Pulmonary artery endothelial cell (primary cell): ENCODE measurements around the gene GRM6. TPM values are rescaled to one million over a fixed set of nuclear protein-coding genes. Genes with fewer than 3 reads are reported as not detected.

ENCODE experiments used
- DNase-seq: peaks from one replicate; pipeline ENCODE4 v3.0.0-alpha.2; 2011; ENCODE audit warnings: low read depth, low spot score
- total RNA-seq: library from RNA; depleted of rRNA; stranded (reverse); fragments of >200 nt; gene quantifications from 2 replicates; pipeline ENCODE4 v1.2.3, GENCODE V29; 2014

GRM6 gene
- not detected in 2 replicates for total RNA-seq

- DNase-seq, result no peak
Measured at GRCh38 chr5:178994580-178995340, at the start of gene GRM6. GRM6 (minus strand) TSS chr5:178995320; CDS start chr5:178994944, 376 bp downstream.

DNA sequence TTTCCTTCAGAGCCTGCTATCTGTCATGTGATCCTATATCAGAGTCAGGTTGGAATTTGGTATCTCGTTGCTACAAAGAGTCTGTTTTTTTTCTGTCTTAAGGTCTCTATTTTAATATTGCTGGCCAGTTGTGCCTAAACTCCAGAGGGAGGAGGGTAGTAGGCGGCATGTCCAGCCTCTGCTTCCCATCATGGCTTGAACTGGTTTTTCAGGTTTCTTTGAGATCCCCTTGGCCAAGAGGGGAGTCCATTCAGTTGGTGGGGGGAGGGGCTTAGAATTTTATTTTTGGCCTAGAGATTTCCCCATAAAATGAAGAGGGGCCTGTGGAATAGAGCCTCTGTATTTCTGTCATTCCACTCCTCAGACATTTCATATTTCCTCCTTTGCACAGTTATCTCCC is 49.6 kb upstream of the GRM6 start:
- no peak for DNase-seq

DNA sequence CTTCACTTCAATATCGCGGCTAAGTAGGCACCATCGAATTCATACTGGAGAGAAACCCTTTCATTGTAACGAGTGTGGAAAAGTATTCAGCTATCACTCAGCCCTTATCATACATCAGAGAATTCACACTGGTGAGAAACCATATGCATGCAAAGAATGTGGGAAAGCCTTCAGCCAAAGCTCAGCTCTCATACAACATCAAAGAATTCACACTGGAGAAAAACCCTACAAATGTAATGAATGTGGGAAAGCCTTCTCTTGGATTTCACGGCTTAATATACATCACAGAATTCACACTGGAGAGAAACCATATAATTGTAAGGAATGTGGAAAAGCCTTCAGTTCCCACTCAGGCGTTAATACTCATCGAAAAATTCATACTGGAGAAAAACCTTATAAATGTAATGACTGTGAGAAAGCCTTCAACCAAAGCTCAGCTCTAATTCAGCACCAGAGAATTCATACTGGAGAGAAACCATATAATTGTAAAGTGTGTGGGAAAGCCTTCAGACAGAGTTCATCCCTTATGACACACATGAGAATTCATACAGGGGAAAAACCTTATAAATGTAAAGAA is 38.0 kb upstream of the GRM6 start:
- DNase-seq, result no peak

DNA sequence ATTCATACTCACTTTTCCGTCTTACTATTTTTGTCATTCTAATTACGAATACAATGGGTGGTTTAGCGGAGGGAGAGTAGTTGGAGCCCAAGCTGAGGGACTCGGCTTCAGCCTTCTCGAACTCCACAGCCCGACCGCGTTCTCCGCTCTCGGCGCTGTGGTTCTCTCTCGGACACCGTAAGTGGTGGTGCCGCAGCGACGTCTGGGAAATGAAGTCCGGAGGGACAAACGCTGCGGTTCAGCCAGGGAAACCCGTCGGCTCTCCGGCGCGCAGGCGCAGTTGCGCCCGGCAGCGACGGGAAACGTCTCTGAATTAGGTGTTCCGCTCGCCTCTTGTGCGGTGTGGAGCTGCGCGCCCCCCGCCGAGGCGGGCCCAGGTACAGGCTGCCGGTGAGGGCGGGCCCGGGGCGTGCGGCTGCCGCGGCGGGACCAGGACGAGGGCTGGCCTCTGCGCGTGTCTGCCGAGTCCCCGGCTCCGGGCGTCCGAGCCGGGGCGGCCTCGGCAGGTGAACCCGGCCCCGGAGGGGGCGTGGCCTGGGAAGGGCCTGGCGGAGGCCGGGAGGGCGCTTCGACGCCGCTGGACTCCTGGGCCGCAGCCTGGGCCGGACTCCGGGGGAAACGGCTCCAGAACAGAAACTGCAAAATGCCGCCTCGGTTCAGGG is 28.5 kb upstream of the GRM6 start, which contains the start of gene ZNF879:
Gene ZNF879, plus strand, starts transcription at position 277 of the 662 bp plus-strand sequence. CDS start 1,201 bp downstream, outside the sequence.
- peak; percentile 81 for DNase-seq

DNA sequence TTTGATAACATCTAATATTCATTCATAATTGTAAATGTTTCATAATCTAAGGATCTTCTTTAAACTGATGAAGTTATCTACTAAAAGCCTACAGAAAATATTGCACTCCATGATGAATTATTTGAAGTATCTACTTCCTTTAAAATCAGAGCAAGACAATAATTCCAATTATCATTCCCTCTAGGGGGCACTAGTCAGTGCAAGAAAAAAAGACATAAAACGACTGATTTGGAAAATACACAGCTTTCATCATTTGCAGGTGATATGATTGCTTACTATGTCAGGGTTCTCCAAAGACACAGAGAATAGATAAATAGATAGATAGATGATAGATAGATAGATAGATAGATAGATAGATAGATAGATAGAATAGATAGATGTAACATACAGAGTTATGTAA is 13.5 kb upstream of the GRM6 start:
- no peak for DNase-seq

DNA sequence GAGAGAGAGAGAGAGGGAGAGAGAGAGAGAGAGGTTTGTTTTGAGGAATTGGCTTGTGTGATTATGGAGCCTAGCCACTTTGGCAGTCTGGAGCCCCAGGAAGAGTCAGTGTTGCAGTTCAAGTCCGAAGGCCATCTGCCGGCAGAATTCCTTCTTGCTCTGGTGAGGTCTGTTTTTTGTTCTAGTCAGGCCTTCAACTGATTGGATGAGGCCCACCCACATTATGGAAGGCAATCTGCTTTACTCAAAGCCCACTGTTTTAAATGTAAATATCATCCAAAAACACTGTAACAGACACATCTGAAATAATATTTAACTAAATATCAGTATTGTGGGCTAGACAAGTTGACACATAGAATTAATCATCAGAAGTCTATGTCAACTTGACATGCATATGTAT is 11.4 kb upstream of the GRM6 start:
- DNase-seq, result no peak

GRCh38 chr5:178998441-178998840 is 3.3 kb upstream of the GRM6 start:
- DNase-seq, result no peak

DNA sequence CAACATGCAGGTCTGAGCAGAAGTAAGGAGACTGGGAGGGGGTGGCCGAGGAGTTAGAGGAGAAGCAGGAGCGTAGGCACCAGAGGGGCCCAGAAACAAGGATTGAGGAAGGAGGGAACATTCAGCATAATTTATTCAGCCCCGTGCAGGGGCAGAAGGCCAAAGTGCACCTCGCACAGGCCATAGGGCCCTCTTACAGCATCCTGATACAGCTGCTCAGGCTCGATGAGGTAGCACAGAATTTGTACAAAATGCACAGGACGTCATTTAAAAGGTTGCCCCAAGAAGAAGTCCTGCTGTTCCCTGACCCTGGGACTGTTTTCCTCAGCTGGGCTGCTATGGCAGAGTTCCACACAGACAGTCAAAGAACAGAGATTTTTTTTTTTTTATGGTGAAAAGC is 2.1 kb upstream of the GRM6 start:
- DNase-seq, result no peak

DNA sequence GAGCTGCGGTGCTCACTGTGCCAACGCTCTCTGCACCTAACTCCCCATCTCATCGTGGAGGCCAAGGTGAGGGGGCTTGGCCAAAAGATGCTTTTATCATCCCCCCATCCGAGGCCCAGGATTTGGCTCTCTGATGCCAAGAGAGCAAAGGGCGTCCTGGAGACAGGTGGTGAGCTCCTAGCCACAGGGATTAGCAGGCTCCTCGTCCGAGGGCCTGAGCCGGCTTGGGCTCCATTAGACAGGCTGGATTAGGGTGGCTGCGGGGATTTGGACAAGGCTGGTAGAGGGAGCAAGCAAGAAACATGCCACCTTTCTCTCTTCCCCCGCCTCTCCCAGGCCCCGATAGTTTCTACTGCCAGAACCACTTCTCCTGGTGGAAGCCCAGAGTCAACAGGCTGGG is 1.0 kb upstream of the GRM6 start:
- DNase-seq, result no peak

GRCh38 chr5:178995341-178995690 is 196 bp upstream of the GRM6 start:
- no peak for DNase-seq

GRCh38 chr5:178993955-178994579 is 1.1 kb downstream of the GRM6 start:
- no peak for DNase-seq

DNA sequence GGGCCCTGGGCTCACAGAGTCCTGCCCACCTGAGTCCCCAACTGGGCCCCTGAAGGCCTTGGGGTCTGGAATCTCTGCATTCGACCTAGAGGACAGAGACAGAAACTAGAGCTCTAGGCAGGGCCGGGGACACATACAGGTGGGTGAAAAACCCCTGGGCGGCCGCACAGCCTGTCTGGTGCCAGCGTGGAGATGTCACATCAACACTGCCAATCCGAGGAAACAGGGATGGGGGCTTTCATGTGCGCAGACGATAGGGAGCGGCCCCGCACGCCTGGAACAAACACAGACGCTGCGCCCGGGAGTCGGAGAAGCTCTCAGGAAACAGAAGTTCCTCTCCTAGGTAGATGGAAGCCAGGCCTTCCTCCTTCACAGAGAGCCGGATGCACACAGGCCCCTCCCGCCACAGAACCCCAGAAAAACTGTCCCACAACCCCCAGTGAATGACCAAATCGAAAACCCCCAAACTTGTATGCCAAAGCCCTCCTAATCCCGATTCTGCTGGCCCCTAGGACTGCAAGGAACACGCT is 1.8 kb downstream of the GRM6 start:
- no peak for DNase-seq

DNA sequence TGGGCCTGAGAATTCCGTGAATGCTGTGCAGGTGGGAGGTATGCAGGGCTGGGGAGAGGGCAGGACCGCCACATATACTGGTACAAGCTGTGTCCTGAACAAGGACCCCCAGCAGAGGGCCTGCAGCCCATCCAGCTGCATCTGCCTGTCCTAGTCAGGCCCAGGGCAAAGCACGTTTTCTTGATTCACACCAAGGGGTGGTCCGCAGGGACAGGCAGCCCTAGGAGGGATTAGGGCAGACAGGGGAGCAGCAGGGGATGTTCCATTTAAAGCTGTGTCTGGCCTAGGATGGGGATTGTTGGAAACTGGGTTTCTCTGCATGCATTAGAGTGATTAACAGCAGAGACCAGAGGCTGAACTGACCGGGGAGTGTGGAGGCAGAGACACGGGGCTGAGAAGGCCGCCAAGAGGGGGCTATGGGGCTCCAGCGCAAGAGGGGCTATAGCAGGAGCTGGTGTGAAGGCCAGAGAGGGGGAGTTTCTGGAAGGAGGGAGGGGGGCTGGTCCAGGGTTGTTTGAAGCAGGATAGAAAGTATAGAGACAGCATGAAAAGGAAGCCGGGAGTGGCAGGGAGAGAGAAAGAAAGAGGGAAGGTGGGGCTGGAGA is 2.7 kb downstream of the GRM6 start:
- no peak for DNase-seq

DNA sequence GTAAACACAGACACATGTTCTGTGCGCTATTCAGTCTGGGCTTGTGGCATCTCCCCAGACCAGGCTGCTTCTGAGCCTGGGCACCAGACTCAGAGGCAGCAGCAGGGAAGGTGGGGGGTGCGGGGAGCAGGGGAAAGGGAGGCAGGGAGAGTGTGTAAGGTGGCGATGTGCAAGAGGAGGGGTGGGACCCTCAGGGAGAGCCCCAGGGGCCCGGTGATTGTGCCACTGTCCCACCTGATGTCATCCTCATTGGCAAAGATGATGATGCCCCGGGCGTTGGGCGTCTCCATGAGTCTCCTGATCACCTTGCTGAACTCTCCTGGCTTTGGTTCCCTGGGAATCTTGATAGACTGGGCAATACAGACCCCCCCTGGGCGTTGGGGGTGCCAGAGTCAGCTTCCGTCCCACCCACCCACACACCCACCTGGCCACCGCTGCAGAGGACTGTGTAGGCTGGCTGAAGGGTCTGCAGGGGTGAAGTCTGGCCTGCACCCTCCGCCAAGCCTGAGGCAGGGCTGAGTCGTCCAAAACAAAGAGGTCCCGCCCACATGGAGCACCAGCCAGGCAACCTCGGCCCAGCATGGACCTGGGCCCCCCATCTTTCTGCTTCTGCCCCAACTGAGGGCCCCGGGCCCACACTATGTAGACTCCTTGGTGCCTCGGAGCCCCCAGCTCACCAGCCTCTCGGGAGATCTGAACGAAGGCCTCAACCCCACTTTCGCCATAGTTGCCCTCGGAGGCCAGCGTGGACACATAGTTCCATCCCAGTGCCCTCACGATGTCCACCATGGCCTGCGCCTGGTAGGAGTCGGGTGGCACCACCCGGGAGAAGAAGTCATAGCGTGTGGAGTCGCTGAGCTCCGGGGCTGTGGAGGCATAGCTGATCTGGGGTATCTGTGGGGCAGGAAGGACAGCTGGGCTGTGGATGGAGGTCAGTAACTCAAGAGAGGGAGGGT is 3.7 kb downstream of the GRM6 start:
- DNase-seq, result no peak

DNA sequence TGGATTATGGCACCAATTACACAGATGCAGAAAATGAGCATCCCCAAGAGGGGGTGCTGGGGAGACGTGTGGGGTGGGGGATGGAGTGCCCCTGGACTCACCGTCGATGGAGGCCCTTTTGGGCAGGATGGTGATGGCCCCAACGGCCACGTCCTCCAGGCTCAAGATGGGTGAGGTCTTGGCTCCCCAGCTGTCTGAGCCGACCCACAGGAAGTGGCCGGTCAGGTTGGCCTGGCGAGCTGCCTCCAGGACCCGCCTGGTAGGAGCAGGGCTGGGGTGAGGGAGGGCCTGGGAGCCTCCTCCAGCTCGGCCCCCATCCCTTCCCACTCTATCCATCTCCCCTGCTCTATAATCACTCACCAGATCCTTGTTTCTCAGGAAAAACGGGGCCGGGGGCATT is 4.6 kb downstream of the GRM6 start:
- DNase-seq, result no peak

GRCh38 chr5:178989311-178989710 is 5.8 kb downstream of the GRM6 start:
- no peak for DNase-seq

DNA sequence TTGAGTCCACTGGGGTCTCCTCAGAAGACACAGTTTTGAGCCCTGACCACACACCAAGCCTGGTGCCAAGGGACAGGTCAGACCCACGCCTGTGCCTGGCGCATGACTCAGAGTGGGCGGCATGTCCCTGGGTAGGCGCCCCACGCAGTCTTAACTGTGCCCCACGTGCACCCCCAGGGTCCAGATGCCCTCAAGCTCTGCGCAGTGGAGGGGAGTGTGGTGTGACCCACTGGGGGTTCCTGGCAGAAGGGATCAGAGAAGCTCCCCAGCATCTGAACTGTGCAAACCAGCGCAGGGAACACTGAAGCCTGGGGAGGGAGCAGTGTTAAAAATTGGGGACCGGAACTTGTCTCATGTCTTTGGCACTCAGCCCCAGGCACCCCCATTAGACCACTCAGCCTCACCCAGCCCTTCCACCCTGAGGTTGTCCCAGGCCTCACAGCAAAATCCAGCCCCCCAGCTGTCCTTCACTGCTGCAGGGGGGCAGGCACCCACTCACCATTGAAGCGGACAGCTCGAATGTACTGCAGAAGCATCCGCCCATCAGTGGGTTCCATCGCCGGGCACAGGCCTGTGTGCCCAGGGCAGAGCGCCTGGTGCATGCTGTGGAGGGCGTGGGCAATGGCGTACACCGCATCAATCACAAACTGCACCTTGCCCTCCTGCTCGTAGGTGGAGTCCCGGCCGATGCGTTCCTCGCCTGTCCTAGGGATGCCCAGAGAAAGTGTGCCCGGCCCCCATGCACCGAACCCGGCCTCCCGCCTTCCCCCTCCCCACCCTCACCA is 6.5 kb downstream of the GRM6 start:
- no peak for DNase-seq

GRCh38 chr5:178986326-178986960 is 8.7 kb downstream of the GRM6 start:
- no peak for DNase-seq
